Fibroblast of pulmonary artery (primary cell): ENCODE results near the gene CACNA1C.

ENCODE experiments used
- DNase-seq: peaks from one replicate; pipeline ENCODE4 v3.0.0-alpha.2; 2010; ENCODE audit warnings: low read depth
- H3K4me3 ChIP-seq: replicated peaks from 2 replicates; pipeline ENCODE4 v1.5.1; 2011; ENCODE audit warnings: low read depth, mild to moderate bottlenecking, control low read depth, low read length, moderate library complexity
- CTCF ChIP-seq: IDR thresholded peaks from 2 replicates; pipeline ENCODE4 v1.5.1; 2011; ENCODE audit warnings: mild to moderate bottlenecking, control low read depth, low read length, inconsistent platforms; ENCODE audit errors: missing control alignments

The CACNA1C gene

GRCh38 chr12:2637371-2637770 is 584.6 kb downstream of the CACNA1C start:
- no peak overlapping the region for H3K4me3 ChIP-seq
- TF ChIP-seq CTCF = no peak
- DNase-seq = no peak

DNA sequence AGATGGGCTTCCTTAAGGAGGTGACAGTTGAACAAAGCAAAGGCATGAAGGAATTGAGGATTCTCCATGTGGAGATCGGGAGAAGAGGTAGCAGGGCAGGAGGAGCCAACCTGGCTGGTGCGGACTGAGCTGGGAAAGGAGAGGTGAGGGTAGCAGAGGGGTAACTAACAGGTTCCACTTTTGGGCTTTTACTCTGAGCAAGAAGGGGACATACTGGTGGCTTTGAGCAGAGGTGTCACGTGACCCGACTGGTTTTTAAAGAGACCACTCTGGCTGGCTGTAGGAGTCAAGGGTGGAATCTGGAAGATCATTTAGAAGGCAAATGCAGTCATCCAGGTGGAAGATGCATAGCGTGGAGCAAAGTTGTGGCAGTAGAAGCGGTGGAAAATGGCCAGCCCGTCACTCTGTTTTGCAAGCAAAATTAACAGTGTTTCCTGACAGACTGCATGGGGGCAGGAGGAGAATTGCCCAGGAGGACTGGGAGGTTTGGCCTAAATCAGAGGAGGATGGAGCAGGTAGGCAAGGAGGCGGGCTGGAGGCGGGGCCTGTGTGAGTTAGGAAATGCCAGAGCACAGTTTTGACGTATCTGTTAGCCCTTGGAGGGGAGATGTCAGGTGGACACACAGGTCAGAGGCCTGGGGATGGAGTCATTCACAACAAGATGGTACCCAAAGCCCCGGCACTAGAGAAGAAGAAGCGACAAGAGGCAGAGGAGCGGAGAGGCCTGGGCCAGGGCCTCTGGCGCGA is 585.7 kb downstream of the CACNA1C start:
- H3K4me3 ChIP-seq = no peak overlapping the region
- DNase-seq = no peak
- TF ChIP-seq CTCF = no peak

DNA sequence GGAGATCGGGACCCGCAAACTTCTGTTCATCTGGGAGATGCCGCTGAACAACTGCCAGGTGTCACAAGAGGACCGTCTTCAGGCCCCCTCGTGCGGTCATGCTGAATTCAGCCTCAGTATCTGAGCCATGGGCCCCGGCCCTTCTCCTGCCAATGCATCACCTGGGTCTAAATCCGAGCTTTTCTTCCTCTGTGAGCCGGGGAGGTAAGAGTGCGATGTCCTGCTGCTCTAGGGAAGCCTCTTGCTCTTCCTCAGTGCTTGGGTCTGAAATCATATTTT is 586.2 kb downstream of the CACNA1C start:
- no peak for TF ChIP-seq CTCF
- DNase-seq = no peak

GRCh38 chr12:2640281-2640680 is 587.5 kb downstream of the CACNA1C start:
- no peak for TF ChIP-seq CTCF
- DNase-seq = no peak
- no peak overlapping the region for H3K4me3 ChIP-seq

More for the DNA sequence above, 586.2 kb downstream of the CACNA1C start:
- no peak overlapping the region for H3K4me3 ChIP-seq

- TF ChIP-seq CTCF = no peak
- no peak overlapping the region for H3K4me3 ChIP-seq
- peak; percentile 93 for DNase-seq
Observed at GRCh38 chr12:2640709-2641108, 587.9 kb downstream of the CACNA1C start.

- no peak overlapping the region for H3K4me3 ChIP-seq
- TF ChIP-seq CTCF = peak; percentile 41
- peak; percentile 38 for DNase-seq
Observed at GRCh38 chr12:2641207-2641606, 588.4 kb downstream of the CACNA1C start.

DNA sequence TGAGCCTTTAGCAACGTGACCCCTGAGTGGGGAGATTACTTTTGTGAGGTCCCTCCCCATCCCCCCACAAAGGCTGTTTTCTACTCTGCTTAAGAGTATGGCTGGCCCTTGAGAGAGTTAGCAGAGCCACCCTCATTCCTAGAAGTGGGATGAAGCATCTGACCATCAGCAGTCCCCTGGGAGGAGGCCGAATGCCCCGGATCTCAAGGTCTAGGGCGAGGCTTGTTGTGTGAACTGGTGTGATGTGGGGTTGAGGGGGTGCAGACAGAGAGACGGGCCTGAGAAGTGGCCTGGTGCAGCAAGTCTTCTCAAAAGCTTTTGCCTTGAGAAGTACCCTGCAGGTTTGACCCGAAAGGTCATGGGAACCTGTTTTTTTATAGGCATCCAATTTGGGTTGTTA is 589.0 kb downstream of the CACNA1C start:
- no peak for TF ChIP-seq CTCF

More for the DNA sequence above, 589.0 kb downstream of the CACNA1C start:
- no peak for DNase-seq
- no peak overlapping the region for H3K4me3 ChIP-seq
